NB4 (cell line): Measurements from ENCODE around the gene PITPNC1.

ENCODE experiments used
- CTCF ChIP-seq: IDR thresholded peaks from one replicate; pipeline ENCODE4 v1.5.1; 2012; ENCODE audit warnings: low read depth, low read length
- MAX ChIP-seq: IDR thresholded peaks from 2 replicates; pipeline ENCODE4 v1.6.1; 2011; ENCODE audit warnings: low read depth, low read length
- MYC ChIP-seq: IDR thresholded peaks from 2 replicates; pipeline ENCODE4 v1.6.1; 2011; ENCODE audit warnings: low read depth, low read length
- POLR2A ChIP-seq: IDR thresholded peaks from 2 replicates; pipeline ENCODE4 v1.6.1; 2011; ENCODE audit warnings: mild to moderate bottlenecking; ENCODE audit not compliant: insufficient read length; ENCODE audit errors: extremely low read depth

DNA sequence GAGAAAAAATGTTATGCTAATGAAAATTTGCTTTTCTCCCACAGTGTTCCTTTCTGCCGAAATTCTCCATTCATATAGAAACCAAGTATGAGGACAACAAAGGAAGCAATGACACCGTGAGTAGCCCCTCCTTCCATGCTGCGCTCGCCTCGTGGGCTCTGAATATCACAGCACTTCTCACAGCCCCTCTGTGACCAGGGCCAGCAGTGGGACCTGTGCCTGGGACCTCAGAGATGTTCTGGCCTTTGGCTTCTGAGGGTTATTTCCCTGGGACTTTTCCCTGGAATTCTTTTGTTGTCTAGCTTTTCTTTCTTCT is 201.0 kb downstream of the PITPNC1 start:
- no peak for TF ChIP-seq CTCF
- TF ChIP-seq POLR2A, result no peak
- no peak for TF ChIP-seq MYC
- TF ChIP-seq MAX, result no peak
